Measurements from ENCODE around the gene MARK2. TPM values are rescaled to one million over a fixed set of nuclear protein-coding genes. Genes with fewer than 3 reads are reported as not detected.

MARK2 gene
- total RNA-seq, 1 donor from 2014 or later = 31.8 TPM

GRCh38 chr11:63889344-63889743, 50.4 kb downstream of the MARK2 start:
- peaks cover 19% of the 10 kb centered on the region for H3K4me1 Mint-ChIP-seq (ENCODE audit: unreplicated experiment)
- no peak for DNase-seq (ENCODE audit: extremely low spot score, unreplicated experiment)
- TF ChIP-seq, protein P1, sequence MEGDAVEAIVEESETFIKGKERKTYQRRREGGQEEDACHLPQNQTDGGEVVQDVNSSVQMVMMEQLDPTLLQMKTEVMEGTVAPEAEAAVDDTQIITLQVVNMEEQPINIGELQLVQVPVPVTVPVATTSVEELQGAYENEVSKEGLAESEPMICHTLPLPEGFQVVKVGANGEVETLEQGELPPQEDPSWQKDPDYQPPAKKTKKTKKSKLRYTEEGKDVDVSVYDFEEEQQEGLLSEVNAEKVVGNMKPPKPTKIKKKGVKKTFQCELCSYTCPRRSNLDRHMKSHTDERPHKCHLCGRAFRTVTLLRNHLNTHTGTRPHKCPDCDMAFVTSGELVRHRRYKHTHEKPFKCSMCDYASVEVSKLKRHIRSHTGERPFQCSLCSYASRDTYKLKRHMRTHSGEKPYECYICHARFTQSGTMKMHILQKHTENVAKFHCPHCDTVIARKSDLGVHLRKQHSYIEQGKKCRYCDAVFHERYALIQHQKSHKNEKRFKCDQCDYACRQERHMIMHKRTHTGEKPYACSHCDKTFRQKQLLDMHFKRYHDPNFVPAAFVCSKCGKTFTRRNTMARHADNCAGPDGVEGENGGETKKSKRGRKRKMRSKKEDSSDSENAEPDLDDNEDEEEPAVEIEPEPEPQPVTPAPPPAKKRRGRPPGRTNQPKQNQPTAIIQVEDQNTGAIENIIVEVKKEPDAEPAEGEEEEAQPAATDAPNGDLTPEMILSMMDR (IDR thresholded peaks at IDR 0.05) = no peak
- peak overlapping the region; percentile 52 for H3K27ac Mint-ChIP-seq (ENCODE audit: unreplicated experiment)
- peaks cover 4% of the 10 kb centered on the region for H3K36me3 Mint-ChIP-seq (ENCODE audit: unreplicated experiment)
- no peaks in the 10 kb centered on the region for H3K27me3 Mint-ChIP-seq (ENCODE audit: unreplicated experiment)
- H3K9me3 Mint-ChIP-seq (ENCODE audit: unreplicated experiment) = peaks cover 3% of the 10 kb centered on the region
- H3K4me3 Mint-ChIP-seq (ENCODE audit: unreplicated experiment) = no peak overlapping the region

- peaks cover 4% of the 10 kb centered on the region for H3K36me3 Mint-ChIP-seq (ENCODE audit: unreplicated experiment)
- peak overlapping the region; percentile 47 for H3K27ac Mint-ChIP-seq (ENCODE audit: unreplicated experiment)
- no peak overlapping the region for H3K4me3 Mint-ChIP-seq (ENCODE audit: unreplicated experiment)
- TF ChIP-seq, protein P1 (IDR thresholded peaks at IDR 0.05) = no peak
- no peak for DNase-seq (ENCODE audit: extremely low spot score, unreplicated experiment)
- peaks cover 19% of the 10 kb centered on the region for H3K4me1 Mint-ChIP-seq (ENCODE audit: unreplicated experiment)
- H3K27me3 Mint-ChIP-seq (ENCODE audit: unreplicated experiment) = no peaks in the 10 kb centered on the region
- peaks cover 3% of the 10 kb centered on the region for H3K9me3 Mint-ChIP-seq (ENCODE audit: unreplicated experiment)
Observed at GRCh38 chr11:63890368-63890767, 51.5 kb downstream of the MARK2 start.

DNA sequence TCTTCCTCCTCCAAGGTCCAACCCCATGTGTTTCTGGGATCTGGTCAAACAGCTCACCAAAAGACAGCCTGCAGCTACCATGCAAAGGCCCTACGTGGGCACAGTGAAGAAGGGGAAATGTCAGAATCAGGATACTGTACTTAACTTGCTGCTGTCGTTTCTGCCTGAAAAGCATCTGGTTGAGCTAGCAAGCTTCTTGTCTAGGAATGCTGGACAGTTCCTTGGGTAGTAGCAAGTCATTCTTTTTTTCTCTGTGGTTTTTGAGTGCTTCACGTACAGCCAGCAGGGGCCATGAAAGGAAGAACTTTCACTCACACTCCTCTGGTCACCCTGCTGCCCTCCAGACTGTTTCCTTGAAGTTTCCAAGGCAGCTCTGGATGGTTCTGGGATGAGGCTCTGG, 53.3 kb downstream of the MARK2 start:
- TF ChIP-seq, protein P1 (IDR thresholded peaks at IDR 0.05) = no peak
- DNase-seq (ENCODE audit: extremely low spot score, unreplicated experiment) = no peak
- no peak overlapping the region for H3K4me3 Mint-ChIP-seq (ENCODE audit: unreplicated experiment)
- peaks cover 15% of the 10 kb centered on the region for H3K4me1 Mint-ChIP-seq (ENCODE audit: unreplicated experiment)
- H3K27me3 Mint-ChIP-seq (ENCODE audit: unreplicated experiment) = no peaks in the 10 kb centered on the region
- peaks cover 3% of the 10 kb centered on the region for H3K9me3 Mint-ChIP-seq (ENCODE audit: unreplicated experiment)
- peaks cover 7% of the 10 kb centered on the region for H3K36me3 Mint-ChIP-seq (ENCODE audit: unreplicated experiment)
- H3K27ac Mint-ChIP-seq (ENCODE audit: unreplicated experiment) = no peak overlapping the region

DNA sequence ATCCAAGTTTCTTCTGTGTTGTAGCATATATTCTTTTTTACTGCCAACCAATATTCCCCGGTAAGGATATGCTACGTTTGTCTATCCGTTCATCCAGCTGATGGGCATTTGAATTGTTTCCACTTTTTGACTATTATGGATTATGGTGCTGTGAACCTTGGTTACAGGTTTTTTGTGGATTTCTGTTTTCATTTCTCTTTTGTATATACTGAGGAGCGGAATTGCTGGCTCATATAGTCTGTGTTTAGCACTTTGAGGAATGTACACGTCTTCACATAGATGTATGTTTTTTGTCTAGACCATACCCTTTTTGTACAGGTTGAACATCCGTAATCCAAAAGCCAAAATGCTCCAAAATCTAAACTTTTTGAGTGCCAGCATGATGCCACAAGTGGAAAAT, 54.4 kb downstream of the MARK2 start:
- Mint-ChIP-seq H3K4me1 (ENCODE audit: unreplicated experiment) (peaks cover 6% of the 10 kb centered on the region), H3K27me3 (ENCODE audit: unreplicated experiment) (no peaks in the 10 kb centered on the region), H3K27ac (ENCODE audit: unreplicated experiment) (no peak overlapping the region)

GRCh38 chr11:63896071-63896470, 57.2 kb downstream of the MARK2 start:
- TF ChIP-seq, protein P1 (IDR thresholded peaks at IDR 0.05) = no peak
- Mint-ChIP-seq H3K27ac (ENCODE audit: unreplicated experiment) (no peak overlapping the region), H3K36me3 (ENCODE audit: unreplicated experiment) (peaks cover 28% of the 10 kb centered on the region), H3K4me1 (ENCODE audit: unreplicated experiment) (no peaks in the 10 kb centered on the region), H3K4me3 (ENCODE audit: unreplicated experiment) (no peak overlapping the region), H3K9me3 (ENCODE audit: unreplicated experiment) (peaks cover 3% of the 10 kb centered on the region), H3K27me3 (ENCODE audit: unreplicated experiment) (no peaks in the 10 kb centered on the region)
- no peak for DNase-seq (ENCODE audit: extremely low spot score, unreplicated experiment)

More for the DNA sequence above, 54.4 kb downstream of the MARK2 start:
- peaks cover 3% of the 10 kb centered on the region for H3K9me3 Mint-ChIP-seq (ENCODE audit: unreplicated experiment)
- DNase-seq (ENCODE audit: extremely low spot score, unreplicated experiment) = no peak
- H3K4me3 Mint-ChIP-seq (ENCODE audit: unreplicated experiment) = no peak overlapping the region
- peaks cover 13% of the 10 kb centered on the region for H3K36me3 Mint-ChIP-seq (ENCODE audit: unreplicated experiment)
- TF ChIP-seq, protein P1 (IDR thresholded peaks at IDR 0.05) = no peak

Data from osteocyte (in vitro differentiated cells).